HuH-7 (cell line): ENCODE data around the gene KIF12.
A peak's percentile ranks its signal among the peaks of the same experiment; 100 is the strongest.
"Not testable (repeated sequence)": the region's sequence is repeated elsewhere in the genome, so short reads cannot be mapped to it uniquely, and the experiment has no call there.

ENCODE experiments used
- DNase-seq: peaks from one replicate; pipeline ENCODE4 v3.0.0; 2011; ENCODE audit warnings: low spot score

Gene KIF12

GRCh38 chr9:114084282-114085073 is 14.6 kb downstream of the KIF12 start:
- no peak for DNase-seq

DNA sequence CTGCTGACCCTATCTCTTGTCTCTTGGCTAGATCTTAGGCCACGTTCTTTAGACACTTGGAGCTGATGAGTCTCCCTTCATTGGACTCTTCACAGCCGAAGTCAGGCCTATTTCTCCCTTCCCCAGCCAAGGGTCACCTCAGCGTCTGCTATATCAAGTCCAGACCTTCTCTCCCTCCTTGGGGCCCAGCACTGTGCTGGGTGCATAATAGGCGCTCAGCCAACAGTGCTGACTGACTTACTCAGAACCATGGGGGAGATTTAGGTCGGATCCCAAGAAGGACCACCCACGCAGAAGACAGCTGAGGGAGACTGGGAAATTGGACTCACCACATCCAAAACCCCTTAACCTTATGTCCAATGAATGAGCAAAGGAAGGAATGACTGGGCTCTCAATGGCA is 15.4 kb downstream of the KIF12 start:
- no peak for DNase-seq

DNA sequence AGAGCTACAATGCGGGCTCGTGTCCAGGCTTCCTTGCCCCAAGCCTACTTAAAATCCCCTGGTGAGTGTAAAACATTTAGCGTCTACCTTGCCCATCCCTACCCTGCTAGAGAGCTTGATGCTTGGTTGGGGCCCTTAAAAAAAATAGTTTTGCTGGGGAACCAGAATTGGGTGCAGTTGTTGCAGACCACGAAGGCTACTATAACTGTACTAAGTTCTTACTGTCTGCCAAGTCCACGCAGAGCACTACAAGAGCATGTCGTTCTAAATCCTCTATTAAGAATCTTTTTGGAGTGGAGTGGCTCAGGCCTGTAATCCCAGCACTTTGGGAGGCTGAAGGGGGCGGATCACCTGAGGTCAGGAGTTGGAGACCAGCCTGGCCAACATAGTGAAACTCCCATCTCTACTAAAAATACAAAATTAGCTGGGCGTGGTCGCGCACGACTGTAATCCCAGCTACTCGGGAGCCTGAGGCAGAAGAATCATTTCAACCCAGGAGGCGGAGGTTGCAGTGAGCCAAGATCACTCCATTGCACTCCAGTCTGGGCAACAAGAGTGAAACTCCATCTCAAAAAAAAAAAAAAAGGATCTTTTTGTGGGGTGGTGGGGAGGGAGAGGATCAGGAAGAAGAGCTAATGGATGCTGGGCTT is 16.2 kb downstream of the KIF12 start:
- not testable (repeated sequence) for DNase-seq

DNA sequence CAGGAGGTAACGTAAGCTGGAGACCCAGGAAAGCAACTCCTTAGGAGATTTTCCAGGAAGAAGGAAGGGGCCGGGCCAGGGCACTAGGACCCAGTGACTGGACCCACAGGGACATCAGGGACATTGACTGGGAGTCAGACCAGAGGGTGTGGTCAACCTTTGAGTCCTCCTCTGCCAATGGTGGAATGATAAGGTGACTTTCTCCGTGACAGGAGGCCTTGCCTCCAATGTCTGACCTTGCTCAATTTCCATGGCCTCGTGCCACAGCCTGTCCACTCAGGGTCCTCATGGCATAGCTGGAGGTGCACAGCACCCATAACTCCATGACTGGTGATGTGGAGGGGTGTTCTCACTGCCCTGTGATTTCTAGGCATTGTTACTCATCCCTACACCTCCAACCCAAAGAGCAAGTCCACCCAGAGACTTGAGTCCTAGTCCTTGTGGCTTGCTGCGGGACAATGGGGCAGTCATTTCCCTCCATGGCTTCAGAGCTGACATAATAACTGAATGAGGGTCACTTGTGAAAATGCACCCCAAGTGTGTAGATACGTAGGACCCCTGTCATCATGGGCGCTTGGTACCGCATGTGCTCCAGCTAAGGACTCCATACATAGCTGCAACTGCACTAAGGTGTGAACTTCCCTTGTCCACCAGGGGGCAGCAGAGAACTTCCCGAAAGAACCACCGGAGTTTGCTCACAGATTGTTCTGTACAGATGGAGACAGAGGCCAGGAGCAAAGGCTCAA is 16.9 kb downstream of the KIF12 start:
- DNase-seq, result peak; percentile 82

DNA sequence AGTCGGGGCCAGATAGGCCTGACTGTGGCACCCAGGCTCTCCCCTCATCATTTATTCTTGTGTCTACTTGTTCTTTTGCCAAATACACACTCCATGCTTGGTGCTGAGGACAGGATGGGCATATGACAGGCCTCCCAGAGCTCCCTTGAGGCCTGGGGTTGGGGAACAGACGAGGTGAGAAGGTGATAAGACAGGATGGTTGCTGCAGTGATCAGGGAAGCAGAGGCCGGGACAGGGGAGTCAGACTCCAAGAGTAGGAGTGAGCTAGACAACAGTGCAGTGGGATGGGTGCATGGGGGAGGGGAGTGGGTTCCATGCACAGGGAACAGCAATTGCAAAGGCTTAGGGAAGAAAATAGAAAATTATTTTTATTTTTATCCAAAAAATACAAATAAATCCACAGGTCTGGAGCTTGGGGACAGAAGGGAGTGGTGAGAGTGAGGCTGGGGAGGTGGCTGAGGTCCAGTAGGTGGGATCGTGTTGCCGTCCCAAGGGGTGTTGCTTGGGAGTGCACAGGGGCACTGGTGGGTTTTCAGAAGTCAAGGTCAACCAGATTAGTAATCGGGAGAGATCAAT is 17.6 kb downstream of the KIF12 start:
- DNase-seq, result no peak

DNA sequence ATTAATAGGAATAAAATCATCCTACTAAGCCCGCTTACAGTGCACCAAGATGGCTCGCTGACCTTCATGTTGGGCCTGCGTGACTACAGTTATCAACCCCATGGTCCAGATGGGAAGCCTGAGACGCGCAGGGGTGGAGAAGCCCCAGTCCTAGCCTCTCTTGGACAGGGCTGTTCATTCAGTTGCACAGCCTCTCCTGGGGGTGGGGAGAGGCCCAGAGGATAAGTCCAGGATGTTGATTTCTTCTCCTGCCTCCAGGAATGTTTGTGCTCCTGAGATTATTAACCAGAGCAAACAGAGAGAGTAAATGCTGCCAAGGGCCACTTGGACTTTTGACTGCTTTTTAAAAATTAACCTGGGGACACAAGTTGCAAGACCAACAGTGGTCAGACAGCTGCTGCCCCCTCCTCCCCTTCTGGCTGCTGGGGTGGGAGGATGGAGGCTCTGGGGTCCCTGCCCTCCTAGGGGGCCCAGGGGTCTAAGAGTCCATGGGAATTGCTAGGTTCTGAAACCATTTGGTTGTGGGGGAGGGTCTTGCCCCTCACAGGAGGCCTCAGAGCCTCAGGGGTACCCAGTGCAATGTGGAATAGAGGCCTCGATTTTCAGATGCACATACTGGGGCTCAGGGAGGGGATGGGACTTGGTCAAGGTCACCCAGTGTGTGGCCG is 18.2 kb downstream of the KIF12 start:
- peak; percentile 78 for DNase-seq

GRCh38 chr9:114080195-114080772 is 18.8 kb downstream of the KIF12 start:
- DNase-seq, result no peak

GRCh38 chr9:114078781-114079156 is 20.3 kb downstream of the KIF12 start:
- no peak for DNase-seq

GRCh38 chr9:114078021-114078780 is 20.9 kb downstream of the KIF12 start, which contains the start of gene AMBP:
TSS of gene AMBP (minus strand) at chr9:114078300. CDS start at chr9:114078209, 91 bp downstream.
- DNase-seq, result peak; percentile 88

DNA sequence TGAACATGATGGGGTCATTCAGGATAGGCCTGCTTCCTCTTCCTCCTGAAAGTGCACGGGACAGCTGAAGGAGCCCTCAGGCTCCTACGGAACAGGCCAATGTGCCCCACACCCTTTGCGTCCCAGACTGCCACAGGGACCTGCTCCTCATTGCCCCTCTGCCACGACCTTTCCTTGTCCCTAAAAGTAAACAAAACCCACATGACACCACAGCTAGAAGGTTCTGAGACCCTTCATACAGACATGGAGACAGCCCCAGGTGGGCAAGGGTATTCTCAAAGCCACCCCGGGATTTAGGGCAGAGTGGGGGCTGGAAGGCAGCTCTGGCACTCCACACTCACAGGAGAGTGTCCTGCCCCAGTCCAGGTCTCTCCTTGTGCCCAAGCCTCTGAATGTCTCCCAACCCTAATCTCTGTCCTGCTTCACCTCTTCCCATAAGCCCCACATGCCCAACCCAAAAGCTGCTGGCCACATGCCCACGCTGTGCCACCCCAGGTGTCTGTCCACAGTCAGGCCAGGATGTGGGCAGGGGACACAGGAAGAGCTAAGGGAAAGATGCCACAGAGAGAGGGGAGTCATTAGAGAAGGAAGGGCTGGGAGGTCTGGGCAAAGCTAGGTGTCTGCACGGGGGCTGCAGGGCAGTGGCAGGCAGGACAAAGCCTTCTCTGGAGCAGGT is 21.8 kb downstream of the KIF12 start:
- no peak for DNase-seq

- peak; percentile 58 for DNase-seq
These were observed 22.6 kb downstream of the KIF12 start for GRCh38 chr9:114076237-114077161.

DNA sequence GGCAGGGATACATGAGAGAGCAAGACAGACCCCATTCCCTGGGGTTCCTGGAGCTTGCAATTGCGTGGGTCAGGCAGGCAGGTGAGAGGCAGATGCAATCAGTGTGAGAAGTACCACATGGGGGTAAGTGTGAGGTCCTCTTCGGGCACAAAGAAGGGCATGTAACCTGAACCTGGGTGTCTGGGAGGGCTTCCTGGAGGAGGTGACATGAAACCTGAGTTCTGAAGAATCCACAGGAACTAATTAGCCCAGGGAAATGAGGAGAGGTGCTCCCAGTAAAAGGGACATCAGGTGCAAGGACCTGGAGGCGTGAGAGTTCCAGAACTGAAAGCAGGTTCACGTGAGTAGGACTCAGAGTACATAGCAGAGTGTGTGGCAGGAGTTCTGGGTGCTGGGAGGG is 23.5 kb downstream of the KIF12 start:
- no peak for DNase-seq

GRCh38 chr9:114072184-114073140 is 26.6 kb downstream of the KIF12 start:
- no peak for DNase-seq

DNA sequence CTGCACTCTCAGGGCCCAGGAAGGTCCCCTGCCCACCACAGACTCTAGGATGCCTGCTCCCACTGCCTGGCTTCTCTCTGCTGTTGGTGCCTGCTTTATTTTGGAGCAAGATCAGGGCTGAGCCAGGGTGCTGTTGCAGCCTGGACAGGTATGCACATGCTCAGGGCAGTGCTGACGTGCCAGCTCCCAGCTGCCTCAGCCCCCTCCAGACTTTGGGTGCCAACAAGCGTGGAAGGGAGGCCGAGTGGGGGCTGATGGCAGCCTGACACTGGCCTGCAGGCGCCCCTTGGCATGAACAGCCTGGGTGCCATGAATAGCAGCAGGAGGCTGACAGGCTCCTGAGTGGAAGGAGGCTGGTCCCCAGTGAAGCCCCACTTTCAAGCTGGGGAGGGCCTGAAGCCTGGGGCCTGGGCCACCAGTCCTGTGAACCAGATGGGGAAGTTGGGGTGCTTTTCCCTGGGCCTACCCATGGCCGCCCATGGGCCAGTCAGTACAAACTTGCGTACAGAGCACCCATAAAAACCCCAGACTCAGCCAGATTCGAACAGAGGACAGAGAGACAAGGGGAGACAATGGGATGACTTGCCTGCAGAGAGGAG is 27.8 kb downstream of the KIF12 start:
- DNase-seq, result no peak

DNA sequence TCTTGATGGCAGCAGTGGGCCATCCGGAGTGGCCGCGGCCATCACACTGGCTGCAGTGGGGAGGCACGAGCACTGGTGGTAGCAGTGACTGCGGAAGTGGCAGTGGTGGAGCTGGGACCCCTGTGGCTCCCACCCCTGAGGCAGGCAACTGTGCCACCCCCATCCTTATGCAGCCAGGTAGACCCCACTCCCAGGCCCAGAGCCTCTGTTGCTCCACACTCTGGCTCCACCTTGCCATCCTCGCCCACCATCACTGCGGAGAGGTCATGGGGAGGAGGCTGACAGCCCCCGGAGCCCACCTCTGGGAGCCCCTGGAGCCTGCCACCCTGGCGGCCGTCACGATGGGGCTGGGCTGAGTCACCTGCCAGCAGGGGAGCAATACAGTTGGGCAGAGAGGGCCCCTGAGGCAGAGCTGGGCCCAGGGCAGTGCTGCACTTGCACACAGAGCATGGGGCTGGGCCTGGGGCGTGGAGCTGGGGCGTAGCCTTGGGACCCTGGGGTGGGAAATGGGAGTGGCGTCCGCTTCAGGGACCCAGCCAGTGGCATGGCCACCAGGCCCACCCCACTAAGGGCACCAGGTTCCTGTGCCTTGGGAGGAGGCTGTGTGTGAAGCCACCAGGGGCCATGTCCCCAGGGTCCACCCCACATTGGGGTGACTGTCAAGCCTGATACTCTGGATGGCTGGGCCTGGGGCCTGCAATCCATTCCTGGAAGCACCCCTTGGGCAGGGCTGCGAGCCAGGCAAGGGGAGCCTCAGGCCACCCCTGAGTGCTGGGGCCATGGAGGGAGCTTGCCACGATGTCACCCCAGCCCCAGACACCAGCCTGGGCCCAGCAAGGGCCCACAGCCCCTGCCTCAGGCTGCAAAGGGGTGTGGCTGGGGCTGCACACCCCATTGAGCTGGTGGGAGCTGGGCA is 28.6 kb downstream of the KIF12 start:
- DNase-seq, result no peak

DNA sequence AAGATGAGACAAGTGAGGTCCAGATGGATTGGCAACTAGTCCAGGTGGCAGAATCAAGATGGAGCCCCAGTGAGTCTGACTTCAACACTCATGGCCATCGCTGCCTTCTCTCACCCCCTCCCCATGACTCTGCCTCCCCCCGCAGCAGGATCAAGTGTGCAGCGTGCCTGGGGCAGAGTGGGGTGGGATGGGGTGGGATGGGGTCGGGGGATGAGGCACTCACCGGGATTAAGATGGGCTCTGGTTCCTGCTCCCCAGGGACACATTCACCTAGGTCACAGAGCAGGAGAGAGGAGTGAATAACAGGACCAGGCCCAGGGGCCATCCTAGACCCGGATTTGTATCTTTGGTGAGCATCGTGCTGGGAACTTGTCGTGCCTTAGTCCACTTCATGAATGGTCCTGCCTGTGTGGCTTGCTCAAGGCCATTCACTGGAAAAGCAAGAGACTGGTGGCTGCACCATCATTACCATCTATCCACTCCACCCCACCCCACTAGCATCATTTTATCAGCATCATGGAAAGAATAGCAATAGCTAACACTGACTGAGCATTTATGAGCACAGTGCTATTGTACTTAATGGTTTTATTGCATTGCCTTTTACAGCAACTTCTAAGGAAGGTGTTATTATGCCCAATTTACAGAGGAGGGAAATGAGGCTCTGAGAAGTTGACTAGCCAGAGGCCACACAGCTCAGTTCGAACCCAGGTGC is 29.5 kb downstream of the KIF12 start:
- DNase-seq, result no peak
